Measurements from ENCODE around the gene HLTF.
A peak's percentile ranks its signal among the peaks of the same experiment; 100 is the strongest.
"Not testable (repeated sequence)": the region's sequence is repeated elsewhere in the genome, so short reads cannot be mapped to it uniquely, and the experiment has no call there.

Gene HLTF

DNA sequence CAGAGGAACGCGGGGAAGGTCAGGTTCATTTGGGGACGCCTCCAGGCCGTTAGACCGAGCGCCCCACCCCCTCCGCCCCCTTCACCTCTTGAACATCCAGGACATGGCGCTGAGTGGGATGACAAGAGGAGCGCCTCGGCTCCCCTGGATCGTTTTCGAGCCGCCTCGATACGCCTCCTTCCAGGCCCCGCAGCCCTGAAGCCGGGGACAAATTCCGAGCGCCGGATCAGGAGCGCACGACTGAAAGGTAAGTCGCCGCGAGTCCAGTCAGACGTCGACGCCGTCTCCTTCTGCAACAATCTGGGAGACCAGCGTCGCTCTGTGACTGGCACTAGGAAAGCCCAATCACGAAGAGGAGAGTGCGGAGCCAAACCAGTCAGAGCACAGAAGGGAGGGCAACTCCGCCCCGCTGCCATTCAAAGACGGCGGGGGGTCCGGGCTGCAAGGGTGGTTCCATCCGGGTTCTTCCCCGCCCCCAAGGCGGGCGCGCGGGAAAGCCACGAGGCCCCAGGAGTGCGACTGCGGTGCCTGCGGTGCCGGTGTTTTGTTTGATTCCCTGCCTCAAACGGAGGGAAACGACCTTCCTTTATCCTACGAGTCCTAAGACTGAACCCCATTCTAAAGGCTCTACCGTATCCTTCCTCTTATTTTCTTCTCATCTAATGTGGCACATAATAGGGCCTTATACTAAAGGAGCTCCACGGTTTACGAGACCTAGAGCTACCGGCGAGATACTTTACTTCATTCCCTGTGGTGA lies at the start of gene HLTF:
HLTF (minus strand) TSS at position 302 of the 757 bp plus-strand sequence; CDS start at position 105, 197 bp downstream.
- DNase-seq, result peak; percentile 91

DNA sequence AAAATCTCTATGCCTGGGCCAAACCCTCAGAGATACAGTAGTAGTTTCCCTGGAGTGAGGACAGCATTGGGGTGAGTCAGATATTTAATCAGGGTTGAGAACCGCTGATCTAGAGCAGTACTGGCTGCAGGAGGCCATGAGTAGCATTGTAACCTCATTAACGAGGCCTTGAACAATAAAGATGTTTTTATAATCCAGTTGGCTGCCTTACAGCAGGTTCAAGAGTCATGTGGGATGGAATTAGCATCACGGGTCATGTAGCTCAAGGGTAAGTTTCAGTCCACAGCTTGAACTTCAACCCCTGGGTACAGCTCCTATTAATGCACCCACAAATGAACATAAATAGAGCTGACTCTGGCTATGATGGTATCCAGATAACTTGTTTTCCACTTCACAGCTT lies 48.2 kb upstream of the HLTF start:
- DNase-seq, result no peak

- no peak for DNase-seq
Measured at GRCh38 chr3:149131589-149131988, 45.3 kb upstream of the HLTF start.

DNA sequence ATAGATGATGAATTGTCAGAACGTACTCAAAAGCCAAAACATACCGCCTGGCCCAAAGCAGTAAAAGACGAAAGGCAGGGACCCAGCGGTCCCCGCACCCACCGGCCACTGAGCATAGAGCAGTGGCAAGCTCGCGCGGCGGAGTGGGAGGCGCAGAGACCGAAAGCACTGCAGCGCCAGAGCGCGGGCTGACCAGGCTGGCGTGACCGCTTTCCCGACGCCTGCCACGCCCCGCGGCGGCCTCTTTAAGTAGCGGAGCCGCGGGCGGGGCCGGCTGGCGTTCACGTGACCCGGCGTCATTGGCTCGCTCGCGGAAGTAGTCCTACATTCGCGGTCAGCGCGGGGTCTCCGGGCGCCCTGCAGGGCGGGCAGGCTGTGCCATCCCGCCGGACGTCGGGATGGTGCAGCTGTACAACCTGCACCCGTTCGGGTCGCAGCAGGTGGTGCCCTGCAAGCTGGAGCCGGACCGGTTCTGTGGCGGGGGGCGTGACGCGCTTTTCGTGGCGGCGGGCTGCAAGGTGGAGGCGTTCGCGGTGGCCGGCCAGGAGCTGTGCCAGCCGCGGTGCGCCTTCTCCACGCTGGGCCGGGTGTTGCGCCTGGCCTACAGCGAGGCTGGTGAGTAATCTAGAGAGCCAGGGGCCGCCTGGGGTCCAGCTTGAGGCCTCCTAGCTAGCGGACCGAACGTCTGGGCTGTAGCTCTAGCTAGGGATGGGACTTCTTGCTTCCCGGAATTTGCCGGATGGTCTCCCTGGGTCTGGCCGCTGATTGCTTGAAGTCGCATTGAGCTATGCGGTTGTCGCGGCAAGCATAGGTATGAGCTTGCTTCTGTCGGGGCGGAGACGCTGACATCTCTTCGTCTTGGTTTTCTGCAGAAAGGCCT lies 43.2 kb upstream of the HLTF start, which contains the start of gene HPS3:
HPS3 (plus strand) TSS at position 313 of the 880 bp plus-strand sequence; CDS start at position 399, 86 bp downstream.
- peak; percentile 76 for DNase-seq

GRCh38 chr3:149128821-149129220 lies 42.5 kb upstream of the HLTF start:
- no peak for DNase-seq

DNA sequence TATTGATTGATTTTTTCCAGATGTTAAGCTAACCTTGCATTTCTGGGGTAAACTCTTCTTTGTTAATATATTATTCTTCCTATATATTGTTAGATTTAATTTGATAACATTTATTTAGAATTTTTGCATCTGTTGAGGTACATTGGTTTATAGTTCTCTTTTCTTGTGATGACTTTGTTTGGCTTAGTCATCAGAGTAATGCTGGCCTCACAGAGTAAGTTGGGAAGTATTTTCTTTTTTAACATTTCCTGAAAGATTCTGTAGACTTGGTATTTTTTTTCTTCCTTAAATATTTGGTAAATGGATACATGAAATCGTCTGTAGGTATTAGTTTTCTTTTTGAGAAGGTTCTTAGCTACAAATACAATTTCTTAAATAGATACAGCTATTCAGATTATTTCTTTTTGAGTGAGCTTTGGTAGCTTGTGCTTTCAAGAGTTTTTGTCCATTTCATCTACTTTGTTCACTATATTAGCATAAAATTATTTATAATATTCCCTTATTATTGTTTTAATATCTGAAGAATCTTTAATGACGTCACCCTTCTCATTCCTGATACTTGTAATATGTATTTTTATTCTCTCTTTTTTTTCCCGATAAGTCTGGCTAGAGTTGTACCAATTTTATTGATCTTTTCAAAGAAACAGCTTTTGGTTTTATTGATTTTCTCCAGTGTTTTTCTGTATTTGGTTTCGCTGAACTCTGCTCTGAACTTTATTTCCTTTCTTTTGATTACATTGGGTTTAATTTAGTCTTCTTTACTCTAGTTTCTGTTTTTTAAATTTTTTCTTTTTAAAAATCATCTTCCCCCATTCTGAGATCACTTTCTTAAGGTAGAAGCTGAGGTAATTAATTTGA lies 36.6 kb upstream of the HLTF start:
- DNase-seq, result no peak

- DNase-seq, result no peak
Measured at GRCh38 chr3:149120051-149120972, 34.0 kb upstream of the HLTF start.

- no peak for DNase-seq
Measured at GRCh38 chr3:149119466-149119865, 33.1 kb upstream of the HLTF start.

- no peak for DNase-seq
Measured at GRCh38 chr3:149118724-149119123, 32.4 kb upstream of the HLTF start.

DNA sequence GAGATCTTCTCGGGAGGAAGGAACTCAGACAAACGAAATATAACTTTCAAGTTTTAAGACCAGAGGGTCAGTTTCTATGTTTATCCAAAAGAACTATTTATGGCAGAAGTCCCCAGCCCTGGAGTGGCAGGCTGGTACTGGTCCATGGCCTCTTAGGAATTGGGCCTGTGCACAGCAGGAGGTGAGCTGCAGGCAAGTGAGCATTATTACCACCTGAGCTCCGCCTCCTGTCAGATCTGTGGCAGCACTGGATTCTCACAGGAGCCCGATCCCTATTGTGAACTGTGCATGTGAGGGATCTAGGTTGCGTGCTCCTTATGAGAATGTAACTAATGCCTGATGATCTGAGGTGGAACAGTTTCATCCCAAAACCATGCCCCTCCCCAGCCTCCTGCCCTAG lies 28.8 kb upstream of the HLTF start:
- DNase-seq, result no peak

- DNase-seq, result no peak
Measured at GRCh38 chr3:149114458-149114857, 28.1 kb upstream of the HLTF start.

DNA sequence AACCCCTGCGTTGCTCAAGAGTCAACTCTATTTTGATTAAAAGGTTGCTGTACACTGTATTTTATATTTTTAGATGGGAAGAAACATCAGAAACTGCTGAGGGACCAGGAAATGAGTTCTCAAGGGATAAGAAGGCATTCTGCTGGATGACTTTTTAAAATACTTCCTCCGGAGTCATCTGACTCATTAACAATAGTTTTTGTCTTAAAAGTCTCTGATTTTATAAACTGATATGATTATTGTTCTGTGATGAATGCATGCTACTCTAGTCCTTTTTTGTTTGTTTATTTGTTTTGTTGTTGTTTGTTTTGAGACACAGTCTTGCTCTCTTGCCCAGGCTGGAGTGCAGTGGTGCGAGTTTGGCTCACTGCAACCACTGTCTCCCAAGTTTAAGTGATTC lies 18.2 kb upstream of the HLTF start:
- DNase-seq, result no peak

DNA sequence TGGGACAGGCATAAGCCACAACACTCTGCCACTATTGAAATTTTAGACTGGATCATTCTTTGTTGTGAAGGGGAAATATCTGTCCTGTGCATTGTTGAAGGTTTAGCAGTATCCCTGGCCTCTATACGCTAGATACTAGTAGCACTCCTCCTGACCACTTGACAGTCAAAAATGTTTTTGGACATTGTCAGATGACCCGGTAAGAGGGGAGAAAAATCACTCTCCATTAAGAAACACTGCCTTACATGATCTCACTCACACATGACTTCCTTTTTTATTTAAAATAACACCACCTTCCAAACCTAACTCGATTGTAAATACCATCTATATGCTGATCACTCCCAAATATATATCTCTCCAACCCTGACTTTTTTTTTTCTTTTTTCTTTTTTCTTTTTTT lies 15.3 kb upstream of the HLTF start:
- DNase-seq, result no peak

DNA sequence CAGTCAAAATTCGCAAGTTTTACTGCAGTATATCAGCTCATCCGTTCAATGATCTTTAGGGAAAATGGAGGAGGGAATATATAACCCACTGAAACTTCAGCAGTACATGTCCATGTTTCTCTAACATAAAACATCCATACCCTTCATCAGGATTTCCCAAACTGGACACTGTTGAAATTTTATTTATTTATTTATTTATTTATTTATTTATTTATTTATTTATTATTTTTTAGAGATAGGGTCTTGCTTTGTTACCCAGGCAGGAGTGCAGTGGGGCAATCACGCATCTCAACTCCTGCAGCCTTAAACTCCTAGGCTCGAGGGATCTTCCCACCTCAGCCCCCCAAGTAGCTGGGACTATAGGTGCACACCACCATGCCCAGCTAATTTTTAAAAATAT lies 14.8 kb upstream of the HLTF start:
- no peak for DNase-seq

GRCh38 chr3:149097987-149098386 lies 11.7 kb upstream of the HLTF start:
- DNase-seq, result not testable (repeated sequence)

DNA sequence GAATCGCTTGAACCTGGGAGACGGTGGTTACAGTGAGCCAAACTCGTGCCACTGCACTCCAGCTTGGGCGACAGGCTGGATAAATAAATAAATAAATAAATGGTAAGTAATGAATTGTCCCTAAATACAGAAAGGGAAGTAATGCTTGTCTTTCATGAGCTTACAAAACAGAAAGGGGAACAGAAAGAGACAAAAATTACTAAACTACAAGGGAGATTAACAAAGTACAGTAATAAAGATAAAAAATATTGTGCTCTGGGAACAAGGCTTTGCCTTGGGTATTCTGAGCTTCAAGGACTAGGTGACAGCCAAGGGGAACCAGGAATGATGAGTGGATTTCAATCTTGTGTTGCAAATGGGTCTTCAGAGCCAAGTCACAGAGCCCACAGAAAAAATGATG lies 9.2 kb upstream of the HLTF start:
- no peak for DNase-seq

DNA sequence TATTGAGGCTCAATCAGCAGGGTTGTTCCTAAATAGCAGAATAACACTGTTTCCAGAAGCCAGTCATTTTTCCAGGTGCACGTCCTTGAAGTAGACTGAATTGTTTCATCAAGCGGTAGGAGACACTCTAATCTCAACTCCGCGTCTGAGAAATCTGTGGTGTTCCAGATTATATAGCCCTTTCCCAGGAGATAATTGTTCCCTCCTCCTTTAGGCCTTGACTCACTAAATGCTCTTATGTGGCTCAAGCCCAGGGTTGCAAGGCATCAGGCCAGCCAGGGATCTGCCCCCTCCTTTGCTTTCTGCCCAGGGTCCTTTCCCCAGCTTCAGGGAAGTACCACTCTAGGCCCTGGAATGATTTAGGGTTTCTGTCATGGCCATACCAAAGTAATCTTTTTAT lies 5.7 kb upstream of the HLTF start:
- DNase-seq, result no peak

DNA sequence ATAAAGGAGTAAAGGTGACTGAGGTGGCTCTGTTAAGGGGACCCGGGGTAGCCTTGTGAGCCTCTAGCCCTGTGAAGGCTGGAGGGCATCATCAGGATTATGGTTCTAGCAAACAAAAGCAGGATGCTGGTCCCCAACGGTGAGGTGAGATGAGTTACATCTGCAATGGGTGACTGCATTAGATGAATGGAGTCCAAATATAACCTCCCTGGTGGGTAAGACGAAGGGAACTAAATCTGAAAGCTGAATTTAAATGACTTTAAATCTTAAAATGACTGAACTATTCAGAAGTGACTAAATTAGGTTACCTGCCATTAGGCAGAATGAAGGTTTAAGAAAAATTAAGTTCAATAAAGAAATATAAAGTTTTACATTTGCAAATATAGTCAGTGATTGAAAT lies 4.6 kb upstream of the HLTF start:
- no peak for DNase-seq

DNA sequence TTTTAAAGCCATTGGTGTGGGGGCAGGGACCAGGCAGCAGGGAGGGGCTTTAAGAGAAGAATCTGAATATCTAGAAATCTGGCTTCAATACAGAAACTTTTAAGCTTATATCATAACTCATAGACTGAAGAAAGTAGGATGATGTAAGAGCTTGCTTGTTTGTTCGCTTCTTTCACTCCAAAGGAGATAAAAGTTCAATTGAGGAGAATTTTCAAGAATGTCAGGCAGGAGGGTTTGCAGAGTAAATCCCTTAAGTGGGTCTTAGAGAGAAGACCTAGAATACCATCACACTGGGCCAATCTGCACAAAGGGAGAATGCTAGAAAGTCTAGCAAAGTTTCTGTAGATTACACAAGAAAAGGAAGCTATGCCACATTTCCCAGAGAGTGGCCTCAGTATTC lies 4.1 kb upstream of the HLTF start:
- no peak for DNase-seq

DNA sequence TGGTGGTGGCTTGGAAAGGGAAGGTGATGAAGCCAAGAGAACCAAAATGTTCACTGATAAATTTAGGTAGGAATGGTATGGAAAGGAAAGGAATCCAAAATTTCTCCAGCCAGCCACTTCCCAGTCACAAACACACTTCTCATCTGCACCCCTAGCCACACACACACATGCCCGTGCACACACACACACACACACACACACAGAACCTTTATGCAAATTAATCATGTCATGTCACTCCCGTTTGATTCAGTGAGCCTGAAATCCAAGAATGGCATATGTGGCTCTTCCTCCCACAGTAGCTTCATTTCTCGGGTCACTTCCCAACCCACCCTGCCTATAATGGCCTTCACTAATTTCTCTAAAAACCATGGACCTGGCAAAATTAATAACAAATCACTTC lies 3.1 kb upstream of the HLTF start:
- DNase-seq, result no peak

DNA sequence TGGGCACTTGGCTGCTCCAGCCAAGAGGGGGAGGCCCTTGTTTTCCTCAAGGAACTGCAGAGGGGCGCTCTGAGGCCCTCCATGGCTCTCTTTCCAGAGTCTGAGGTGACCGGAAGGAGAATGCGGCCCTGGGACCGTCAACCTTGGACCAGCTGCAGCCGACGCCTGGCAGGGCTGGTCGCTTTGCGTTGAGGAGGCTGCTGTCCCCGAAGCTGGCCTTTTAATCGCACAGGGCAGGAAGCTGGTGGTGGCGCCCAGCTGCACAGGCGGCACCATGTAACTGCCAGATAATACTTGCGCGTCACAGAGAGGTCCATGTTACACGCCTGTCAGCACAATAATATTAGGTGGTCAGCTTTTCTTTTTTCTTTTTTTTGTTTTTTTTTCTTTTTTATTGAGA lies 875 bp upstream of the HLTF start:
- DNase-seq, result no peak

GRCh38 chr3:149085828-149086231 lies 503 bp downstream of the HLTF start:
- no peak for DNase-seq
